IMR-90 (cell line): ENCODE measurements around the gene ATRAID.

Experiments used
- MXI1 ChIP-seq: IDR thresholded peaks from 2 replicates; pipeline ENCODE4 v1.6.1; 2012; ENCODE audit warnings: low read depth, mild to moderate bottlenecking, low read length, moderate library complexity, borderline replicate concordance
- POLR2A ChIP-seq: IDR thresholded peaks from 2 replicates; pipeline ENCODE4 v1.6.1; 2012; ENCODE audit warnings: mild to moderate bottlenecking, low read depth, low read length
- RAD21 ChIP-seq: IDR thresholded peaks from 2 replicates; pipeline ENCODE4 v1.6.1; 2012; ENCODE audit warnings: low read length, improper control_type of control experiment
- SMC3 ChIP-seq: fragments of 150-350 bp; IDR thresholded peaks from 2 replicates; pipeline ENCODE4 v1.6.1; 2016; ENCODE audit warnings: low read depth, mild to moderate bottlenecking, antibody characterized with exemption, low read length, moderate library complexity
- TF ChIP-seq, protein P1 (sequence below): conservative IDR thresholded peaks from 2 replicates; pipeline ENCODE4 v1.5.1; 2012; ENCODE audit warnings: mild to moderate bottlenecking, low read depth, low read length, improper control_type of control experiment
- TF ChIP-seq, protein P2 (sequence below): fragments of 150-350 bp; IDR thresholded peaks from 2 replicates; pipeline ENCODE4 v1.6.1; 2016; ENCODE audit warnings: low read depth, mild to moderate bottlenecking, low read length, moderate library complexity, borderline replicate concordance

DNA sequence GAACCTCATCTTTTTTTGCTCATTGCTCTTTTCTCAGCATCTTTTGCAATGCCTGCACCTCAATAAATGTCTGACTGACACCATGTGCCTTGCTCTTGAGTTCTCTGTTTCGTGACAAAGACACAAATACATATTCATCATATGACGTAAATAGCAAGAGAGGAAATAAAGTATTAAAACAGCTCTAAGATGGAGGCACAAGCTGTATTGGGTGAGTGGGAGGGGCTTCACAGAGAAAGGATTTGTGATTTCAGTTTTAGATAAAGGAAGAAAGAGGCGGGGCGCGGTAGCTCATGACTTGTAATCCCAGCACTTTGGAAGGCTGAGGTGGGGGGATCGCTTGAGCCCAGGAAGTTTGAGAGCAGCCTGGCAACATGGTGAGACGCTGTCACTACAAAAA, 8.2 kb downstream of the ATRAID start:
- TF ChIP-seq POLR2A: no peak
- TF ChIP-seq, protein P1, sequence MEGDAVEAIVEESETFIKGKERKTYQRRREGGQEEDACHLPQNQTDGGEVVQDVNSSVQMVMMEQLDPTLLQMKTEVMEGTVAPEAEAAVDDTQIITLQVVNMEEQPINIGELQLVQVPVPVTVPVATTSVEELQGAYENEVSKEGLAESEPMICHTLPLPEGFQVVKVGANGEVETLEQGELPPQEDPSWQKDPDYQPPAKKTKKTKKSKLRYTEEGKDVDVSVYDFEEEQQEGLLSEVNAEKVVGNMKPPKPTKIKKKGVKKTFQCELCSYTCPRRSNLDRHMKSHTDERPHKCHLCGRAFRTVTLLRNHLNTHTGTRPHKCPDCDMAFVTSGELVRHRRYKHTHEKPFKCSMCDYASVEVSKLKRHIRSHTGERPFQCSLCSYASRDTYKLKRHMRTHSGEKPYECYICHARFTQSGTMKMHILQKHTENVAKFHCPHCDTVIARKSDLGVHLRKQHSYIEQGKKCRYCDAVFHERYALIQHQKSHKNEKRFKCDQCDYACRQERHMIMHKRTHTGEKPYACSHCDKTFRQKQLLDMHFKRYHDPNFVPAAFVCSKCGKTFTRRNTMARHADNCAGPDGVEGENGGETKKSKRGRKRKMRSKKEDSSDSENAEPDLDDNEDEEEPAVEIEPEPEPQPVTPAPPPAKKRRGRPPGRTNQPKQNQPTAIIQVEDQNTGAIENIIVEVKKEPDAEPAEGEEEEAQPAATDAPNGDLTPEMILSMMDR: no peak
- TF ChIP-seq SMC3: no peak
- TF ChIP-seq MXI1: no peak
- TF ChIP-seq, protein P2, sequence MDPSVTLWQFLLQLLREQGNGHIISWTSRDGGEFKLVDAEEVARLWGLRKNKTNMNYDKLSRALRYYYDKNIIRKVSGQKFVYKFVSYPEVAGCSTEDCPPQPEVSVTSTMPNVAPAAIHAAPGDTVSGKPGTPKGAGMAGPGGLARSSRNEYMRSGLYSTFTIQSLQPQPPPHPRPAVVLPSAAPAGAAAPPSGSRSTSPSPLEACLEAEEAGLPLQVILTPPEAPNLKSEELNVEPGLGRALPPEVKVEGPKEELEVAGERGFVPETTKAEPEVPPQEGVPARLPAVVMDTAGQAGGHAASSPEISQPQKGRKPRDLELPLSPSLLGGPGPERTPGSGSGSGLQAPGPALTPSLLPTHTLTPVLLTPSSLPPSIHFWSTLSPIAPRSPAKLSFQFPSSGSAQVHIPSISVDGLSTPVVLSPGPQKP: no peak
- no peak for TF ChIP-seq RAD21
